Esophagus muscularis mucosa (tissue), 4 donors: ENCODE data around the gene LACRT. TPM values are rescaled to one million over a fixed set of nuclear protein-coding genes. Genes with fewer than 3 reads are reported as not detected.
A peak's percentile ranks its signal among the peaks of the same experiment; 100 is the strongest.

Experiments
- DNase-seq: peaks from one replicate; pipeline ENCODE4 v3.0.0-alpha.2; 2017; ENCODE audit errors: extremely low spot score
- H3K27ac ChIP-seq, 4 donors: fragments of 200-600 bp; sonication (generic); replicated peaks in 1 of 4; 1 replicate in 3 of 4; 2 replicates in 1 of 4; pipeline ENCODE4 v1.5.1; 2016 to 2019; ENCODE audit warnings: mild to moderate bottlenecking in 1 of 4
- H3K27me3 ChIP-seq, 4 donors: fragments of 200-600 bp; sonication (generic); one replicate each; pipeline versions ENCODE4 v1.5.1 to v1.6.0; 2016 to 2019
- H3K36me3 ChIP-seq, 4 donors: fragments of 200-600 bp; sonication (generic); one replicate each; pipeline ENCODE4 v1.5.1; 2016 to 2019
- H3K4me1 ChIP-seq, 4 donors: fragments of 200-600 bp; sonication (generic); one replicate each; pipeline ENCODE4 v1.5.1; 2016 to 2019
- H3K4me3 ChIP-seq, 4 donors: fragments of 200-600 bp; sonication (generic); 1 replicate in 2 of 4; 2 replicates in 2 of 4; pipeline ENCODE4 v1.5.1; 2016 to 2019; ENCODE audit warnings: mild to moderate bottlenecking in 4 of 4, moderate library complexity in 1 of 4
- H3K9me3 ChIP-seq, 4 donors: fragments of 200-600 bp; sonication (generic); 1 replicate in 3 of 4; 2 replicates in 1 of 4; pipeline ENCODE4 v1.5.1; 2016 to 2019
- CTCF ChIP-seq, 3 experiments: fragments of 200-600 bp in 2 of 3; fragments of 450-650 bp in 1 of 3; sonication (generic) in 2 of 3; IDR thresholded peaks; one replicate each; pipeline ENCODE4 v1.5.1; 2017 to 2019; ENCODE audit warnings: antibody characterized with exemption in 3 of 3, mild to moderate bottlenecking in 2 of 3, moderate library complexity in 1 of 3
- EP300 ChIP-seq: sonication (generic); formaldehyde crosslinking; IDR thresholded peaks from one replicate; pipeline ENCODE4 v1.6.1; 2017; ENCODE audit warnings: antibody characterized with exemption
- POLR2A ChIP-seq: fragments of 450-650 bp; IDR thresholded peaks from one replicate; pipeline ENCODE4 v1.6.1; 2017; ENCODE audit warnings: antibody characterized with exemption, moderate library complexity, mild to moderate bottlenecking, low read depth
- POLR2AphosphoS5 ChIP-seq, 2 donors: sonication (generic); formaldehyde crosslinking; IDR thresholded peaks; one replicate each; pipeline ENCODE4 v1.6.1; 2017; ENCODE audit warnings: antibody characterized with exemption in 2 of 2
- WGBS: methylation state at CpG from one replicate; pipeline ENCODE4 v1.1.5; 2018; 5-methylcytosine and 5-hydroxymethylcytosine counted together
- intact Hi-C: fragments of 100-400 bp; cut with DNase I; formaldehyde crosslinking; loops from one replicate; pipeline ENCODE4 v1.15.1; 2023
- total RNA-seq, 4 donors: library from RNA; depleted of rRNA; stranded (reverse); fragments of >200 nt; gene quantifications; one replicate each; pipeline versions ENCODE4 v1.1.0 to v1.2.1, GENCODE V29; 2016

The LACRT gene
- total RNA-seq, 4 donors from 2014 or later: not detected

DNA sequence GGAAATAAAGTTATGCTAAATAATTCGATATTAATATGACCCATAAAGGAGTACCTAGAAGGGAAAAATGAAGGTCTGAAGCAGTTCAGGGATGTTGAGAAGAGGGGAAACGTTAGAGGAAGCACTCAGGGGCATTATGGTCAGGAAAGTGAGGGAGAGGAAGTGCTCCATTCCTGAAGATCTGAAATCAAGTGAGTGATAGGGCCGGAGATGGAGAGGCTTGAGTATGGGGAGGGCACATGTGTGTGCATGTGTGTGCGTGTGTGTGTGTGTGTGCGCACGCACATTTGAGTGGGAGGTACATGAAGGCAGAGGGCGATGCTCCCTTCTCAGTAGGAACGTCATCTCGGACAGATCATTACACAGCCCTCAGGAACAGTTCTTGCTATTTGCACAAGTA, 18.3 kb upstream of the LACRT start:
- Histone ChIP-seq H3K36me3 (no peaks in the 10 kb centered on the region), H3K27ac (no peak overlapping the region), H3K4me1 (peaks cover 0 to 3% (median 0%) of the 10 kb centered on the region in 4 donors), H3K9me3 (no peaks in the 10 kb centered on the region), H3K27me3 (no peaks in the 10 kb centered on the region), H3K4me3 (no peak overlapping the region)
- 77% methylated on average over 9 of the region's 9 CpGs for WGBS
- intact Hi-C loops: no loop called here
- DNase-seq: peak; percentile 64
- no peak for TF ChIP-seq POLR2A
- TF ChIP-seq EP300: no peak
- no peak for TF ChIP-seq CTCF (IDR thresholded peaks at IDR 0.05)
- no peak for TF ChIP-seq POLR2AphosphoS5 (IDR thresholded peaks at IDR 0.05)

DNA sequence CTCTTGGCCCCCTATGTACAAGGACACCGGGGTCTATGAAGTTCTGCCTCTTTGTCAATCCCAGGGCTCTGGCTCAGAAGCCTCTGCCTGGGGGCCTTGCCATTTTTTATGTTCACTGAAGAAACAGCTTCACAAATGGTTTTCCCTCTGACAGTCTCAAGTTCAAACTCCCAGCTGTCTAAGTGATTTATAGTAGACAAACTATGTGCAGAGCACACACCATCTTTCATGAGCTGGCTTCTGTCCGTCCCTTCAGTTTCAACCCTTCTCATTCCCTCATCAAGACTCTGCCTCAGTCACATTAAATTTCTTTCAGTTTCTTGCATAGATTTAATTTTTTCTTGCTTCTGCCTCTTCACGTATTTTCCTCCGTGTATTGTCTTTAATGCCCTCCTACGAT, 16.2 kb upstream of the LACRT start:
- Histone ChIP-seq H3K9me3 (no peaks in the 10 kb centered on the region), H3K36me3 (no peaks in the 10 kb centered on the region), H3K4me1 (peaks cover 0 to 3% (median 0%) of the 10 kb centered on the region in 4 donors), H3K27me3 (peaks cover 0 to 5% (median 0%) of the 10 kb centered on the region in 4 donors), H3K27ac (no peak overlapping the region), H3K4me3 (no peak overlapping the region)
- 73% methylated on average over 5 of the region's 5 CpGs for WGBS
- no peak for DNase-seq
- intact Hi-C loops: no loop called here
- no peak for TF ChIP-seq CTCF (IDR thresholded peaks at IDR 0.05)
- no peak for TF ChIP-seq EP300
- TF ChIP-seq POLR2AphosphoS5 (IDR thresholded peaks at IDR 0.05): no peak
- no peak for TF ChIP-seq POLR2A

DNA sequence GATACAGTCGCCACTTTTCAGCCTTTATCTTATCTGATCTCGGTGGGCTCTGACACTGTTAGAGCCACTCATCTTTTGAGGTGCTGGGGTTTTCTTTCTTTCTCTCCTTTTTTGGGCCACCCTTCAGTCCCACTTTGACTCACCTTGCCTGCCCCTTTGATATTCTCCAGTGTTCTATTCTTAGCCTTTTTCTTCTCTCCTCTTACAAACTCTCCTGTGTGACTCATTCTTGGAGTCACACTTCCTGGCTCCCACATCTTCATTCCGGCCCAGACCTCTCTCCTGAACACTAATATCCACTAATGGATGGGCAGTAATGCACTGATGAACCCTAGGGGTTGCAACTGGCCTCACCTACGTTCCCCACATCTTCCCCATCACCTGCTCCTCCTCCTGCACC, 15.7 kb upstream of the LACRT start:
- H3K9me3 ChIP-seq: no peaks in the 10 kb centered on the region
- 64% methylated on average over 4 of the region's 4 CpGs for WGBS
- H3K36me3 ChIP-seq: no peaks in the 10 kb centered on the region
- peak; percentile 62 for DNase-seq
- TF ChIP-seq POLR2AphosphoS5 (IDR thresholded peaks at IDR 0.05) (no peak), EP300 (no peak), CTCF (IDR thresholded peaks at IDR 0.05) (no peak), POLR2A (no peak)
- no peak overlapping the region for H3K4me3 ChIP-seq
- H3K27me3 ChIP-seq: peaks cover 0 to 10% (median 0%) of the 10 kb centered on the region in 4 donors
- peaks cover 0 to 3% (median 0%) of the 10 kb centered on the region in 4 donors for H3K4me1 ChIP-seq
- no peak overlapping the region for H3K27ac ChIP-seq
- intact Hi-C loops: no loop called here

- H3K4me3 ChIP-seq: no peak overlapping the region
- peaks cover 0 to 15% (median 0%) of the 10 kb centered on the region in 4 donors for H3K27me3 ChIP-seq
- no peaks in the 10 kb centered on the region for H3K36me3 ChIP-seq
- DNase-seq: peak; percentile 62
- intact Hi-C loops: no loop called here
- H3K9me3 ChIP-seq: no peaks in the 10 kb centered on the region
- TF ChIP-seq EP300 (no peak), CTCF (IDR thresholded peaks at IDR 0.05) (no peak), POLR2AphosphoS5 (IDR thresholded peaks at IDR 0.05) (no peak), POLR2A (no peak)
- H3K4me1 ChIP-seq: peaks cover 0 to 3% (median 0%) of the 10 kb centered on the region in 4 donors
- H3K27ac ChIP-seq: no peak overlapping the region
- WGBS: 79% methylated on average over 1 of the region's 1 CpG
Measured at GRCh38 chr12:54649825-54650224, 15.1 kb upstream of the LACRT start.

DNA sequence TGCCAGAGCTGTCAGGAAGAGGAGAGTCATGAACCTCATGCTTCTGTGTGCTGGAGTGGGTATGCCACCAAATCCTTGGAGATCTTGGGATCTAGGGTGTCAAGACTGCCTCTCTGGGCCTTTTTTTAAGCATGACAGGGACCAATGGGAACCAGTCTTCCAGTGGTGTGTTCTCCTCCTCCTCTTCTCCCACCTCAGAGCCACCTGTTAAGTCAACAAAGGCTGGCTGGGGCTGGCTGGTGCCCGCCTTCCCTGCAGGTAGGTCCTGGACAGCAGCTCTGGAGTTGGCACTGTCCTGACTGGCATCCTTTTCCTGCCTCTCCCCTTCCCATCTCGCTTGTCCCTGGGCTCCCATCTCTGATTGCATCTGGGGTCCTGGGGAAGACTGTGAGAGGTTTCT, 13.6 kb upstream of the LACRT start, which contains the start of gene DCD:
Gene DCD (minus strand): TSS at position 101 of the 400 bp plus-strand sequence. CDS start 62 bp downstream, at position 39.
- Histone ChIP-seq H3K4me1 (peaks cover 0 to 3% (median 0%) of the 10 kb centered on the region in 4 donors), H3K4me3 (no peak within 1 kb of the TSS), H3K27me3 (peaks cover 0 to 18% (median 0%) of the 10 kb centered on the region in 4 donors), H3K36me3 (no peaks in the 10 kb centered on the region), H3K9me3 (no peaks in the 10 kb centered on the region), H3K27ac (no peak within 1 kb of the TSS)
- DNase-seq: peak; percentile 86
- 92% methylated on average over 2 of the region's 2 CpGs for WGBS
- no peak for TF ChIP-seq CTCF (IDR thresholded peaks at IDR 0.05)
- no peak for TF ChIP-seq POLR2AphosphoS5 (IDR thresholded peaks at IDR 0.05)
- no peak for TF ChIP-seq EP300
- TF ChIP-seq POLR2A: no peak
- intact Hi-C loops: no loop called here
